Motor neuron (in vitro differentiated cells): ENCODE results near the gene SF3B2. TPM values are rescaled to one million over a fixed set of nuclear protein-coding genes. Genes with fewer than 3 reads are reported as not detected.
"Not testable (repeated sequence)": the region's sequence is repeated elsewhere in the genome, so short reads cannot be mapped to it uniquely, and the experiment has no call there.

Experiments
- ATAC-seq, 8 experiments: fragments of 200-7000 bp; cut with Tn5 transposase; replicated peaks in 6 of 8; 2 replicates each; pipeline ENCODE4 v1.8.0; 2021; ENCODE audit warnings: mild to moderate bottlenecking in 8 of 8, moderate library complexity in 8 of 8
- H3K27ac ChIP-seq, 2 donors: fragments of 250-450 bp; sonication (Bioruptor Pico); 2 replicates each; pipeline ENCODE4 v1.9.0; 2021; ENCODE audit warnings: antibody characterized with exemption in 2 of 2, mild to moderate bottlenecking in 2 of 2, moderate library complexity in 1 of 2
- H3K4me1 ChIP-seq, 2 donors: fragments of 250-450 bp; sonication (Bioruptor Pico); replicated peaks in 1 of 2; 2 replicates each; pipeline ENCODE4 v1.6.1; 2021; ENCODE audit warnings: antibody characterized with exemption in 2 of 2, mild to moderate bottlenecking in 2 of 2, moderate library complexity in 1 of 2
- H3K4me3 ChIP-seq, 5 donors: fragments of 250-450 bp; sonication (Bioruptor Pico); 2 replicates each; pipeline ENCODE4 v1.9.0; 2021; ENCODE audit warnings: antibody characterized with exemption in 5 of 5, mild to moderate bottlenecking in 5 of 5, moderate library complexity in 4 of 5
- WGBS, 10 experiments: fragments of 450-650 bp; shearing (Covaris generic); methylation state at CpG; one replicate each; pipeline ENCODE4 v1.0.0; 2022; 5-methylcytosine and 5-hydroxymethylcytosine counted together
- in situ Hi-C, 9 experiments: fragments of 400-800 bp; cut with MboI; loops; one replicate each; pipeline ENCODE4 v1.15.0; 2021; ENCODE audit warnings: low sequenced_read_pairs in 9 of 9, low pct_unique_long_range_greater_than_20kb in 2 of 9; ENCODE audit not compliant: unreplicated experiment in 9 of 9
- total RNA-seq, 8 experiments: library from RNA; unstranded; fragments of 300-600 nt; gene quantifications; 2 replicates each; pipeline versions ENCODE4 v1.2.3 to v1.2.4, GENCODE V29; 2022

The SF3B2 gene
- total RNA-seq, 8 experiments from 2014 or later, result 127 to 205 (median 176) TPM

DNA sequence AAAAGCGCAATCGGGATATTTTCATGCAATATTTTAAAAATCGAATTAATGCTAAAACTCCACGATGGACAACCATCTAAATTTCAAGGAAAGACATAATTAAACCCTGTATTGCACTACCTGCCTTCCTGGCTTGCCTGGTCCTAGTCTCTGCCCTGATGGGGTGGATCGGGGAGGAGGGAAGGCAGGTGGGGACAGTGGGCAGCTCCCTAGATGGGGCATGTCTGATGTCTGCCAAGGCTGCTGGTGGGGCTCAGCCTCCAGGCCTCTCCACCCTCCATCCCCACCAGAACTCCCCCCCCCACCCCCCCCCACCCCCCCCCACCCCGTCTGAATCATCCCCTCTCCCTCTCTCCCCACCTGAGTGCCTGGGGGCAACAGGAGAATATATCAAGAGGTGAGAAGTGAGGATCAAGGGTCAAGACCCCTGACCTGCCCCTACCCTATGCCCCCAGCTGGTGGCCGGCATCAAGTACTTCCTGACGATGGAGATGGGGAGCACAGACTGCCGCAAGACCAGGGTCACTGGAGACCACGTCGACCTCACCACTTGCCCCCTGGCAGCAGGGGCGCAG lies 39.7 kb upstream of the SF3B2 start:
- Histone ChIP-seq H3K4me1 (peaks cover 0 to 4% of the 10 kb centered on the region in 2 donors), H3K4me3 (no peak overlapping the region), H3K27ac (no peak overlapping the region)
- WGBS, 10 experiments, result 40 to 73% methylated on average over 1 to 3 of the region's 12 CpGs; no CpG with 5 or more reads in 8 of the 10 experiments
- in situ Hi-C loops, result no loop called here
- no peak for ATAC-seq

DNA sequence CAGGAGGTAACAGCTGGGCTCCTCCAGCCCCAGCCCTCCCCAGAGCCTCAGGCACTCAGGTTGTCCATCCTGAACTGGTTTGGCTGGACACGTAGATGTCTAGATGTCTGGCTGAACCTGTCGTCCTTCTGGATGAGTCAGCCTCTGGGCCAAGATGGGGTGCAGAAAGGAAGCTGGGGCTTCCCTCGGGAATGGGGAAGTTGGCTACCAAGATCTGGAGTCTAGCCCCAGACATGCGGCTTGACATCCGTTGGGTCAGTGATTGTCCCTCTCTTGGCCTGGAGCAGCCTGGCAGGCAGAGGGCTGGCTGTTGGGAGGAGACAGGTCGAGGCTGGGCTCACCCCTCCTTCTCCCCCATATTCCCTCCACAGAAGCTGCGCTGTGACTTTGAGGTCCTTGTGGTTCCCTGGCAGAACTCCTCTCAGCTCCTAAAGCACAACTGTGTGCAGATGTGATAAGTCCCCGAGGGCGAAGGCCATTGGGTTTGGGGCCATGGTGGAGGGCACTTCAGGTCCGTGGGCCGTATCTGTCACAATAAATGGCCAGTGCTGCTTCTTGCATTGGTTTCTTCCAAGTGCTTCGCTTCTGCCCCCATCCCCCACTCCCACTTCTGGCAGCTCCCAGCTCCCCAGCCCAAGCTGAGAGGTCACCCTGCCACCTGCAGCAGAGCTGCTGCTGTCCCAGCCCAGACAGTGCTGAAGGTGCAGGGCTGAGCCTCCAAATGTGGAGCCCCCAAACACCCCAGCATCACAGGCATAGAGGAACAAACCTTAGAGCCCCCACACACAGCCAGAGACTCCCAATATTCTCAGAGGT lies 39.0 kb upstream of the SF3B2 start:
- in situ Hi-C loops, result no loop called here
- no peak overlapping the region for H3K4me3 ChIP-seq
- H3K4me1 ChIP-seq, result peaks cover 0 to 4% of the 10 kb centered on the region in 2 donors
- ATAC-seq, result no peak
- WGBS, 10 experiments, result 80% methylated on average over 1 of the region's 12 CpGs; no CpG with 5 or more reads in 8 of the 10 experiments
- H3K27ac ChIP-seq, result no peak overlapping the region

DNA sequence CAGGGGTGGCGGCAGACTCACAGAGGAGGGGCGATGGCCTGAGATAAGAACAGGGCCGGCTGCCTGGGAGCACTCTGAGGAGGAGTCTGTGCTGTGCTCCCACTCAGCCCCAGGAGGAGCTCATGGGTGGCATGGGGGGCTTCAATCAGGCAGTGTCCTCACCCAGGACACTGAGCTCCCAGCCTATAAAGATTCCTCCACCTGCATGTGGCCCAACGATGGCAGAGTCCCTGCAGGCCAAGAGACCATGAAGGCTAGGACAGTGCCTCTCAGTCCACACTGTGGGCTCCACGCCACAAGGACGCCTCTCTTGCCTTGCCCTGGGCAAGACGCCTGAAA lies 38.4 kb upstream of the SF3B2 start:
- WGBS, 10 experiments, result 10 to 61% (median 50%) methylated on average over 2 to 5 of the region's 7 CpGs; no CpG with 5 or more reads in 7 of the 10 experiments
- Histone ChIP-seq H3K4me1 (peaks cover 0 to 4% of the 10 kb centered on the region in 2 donors), H3K27ac (no peak overlapping the region), H3K4me3 (no peak overlapping the region)
- in situ Hi-C loops, result no loop called here
- ATAC-seq, result peak in 1 of 8 experiments; percentile 10

DNA sequence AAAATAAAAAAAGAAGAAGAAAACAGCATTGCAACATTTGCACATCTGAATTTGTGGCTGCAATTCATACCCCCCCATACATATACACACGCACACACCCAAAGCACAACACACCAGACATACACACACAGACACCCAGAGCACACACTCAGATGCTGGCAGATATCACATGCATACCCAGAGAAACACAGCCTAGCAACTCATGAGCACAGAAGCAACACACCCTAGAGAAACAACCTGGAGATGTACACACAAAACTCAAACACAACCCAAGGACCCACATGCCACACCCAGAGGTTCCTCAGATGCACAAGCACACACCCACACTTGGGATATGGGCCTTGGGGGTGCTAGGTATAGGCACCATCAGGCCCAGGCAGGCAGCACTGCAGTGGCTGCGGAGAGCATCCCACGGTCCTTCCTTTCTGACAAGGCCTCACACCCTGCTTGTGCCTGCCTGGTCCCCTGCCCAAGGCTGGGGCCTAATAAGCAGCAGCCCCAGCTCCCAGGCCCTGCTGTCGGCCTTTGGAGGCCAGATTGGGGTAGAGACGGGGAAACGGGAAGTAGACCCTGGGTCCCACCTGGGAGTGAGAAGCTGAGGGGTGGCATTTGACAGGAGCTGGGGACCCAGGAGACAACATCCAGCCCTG lies 37.2 kb upstream of the SF3B2 start:
- no peaks in the 10 kb centered on the region for H3K4me1 ChIP-seq
- WGBS, 10 experiments, result 40 to 80% (median 72%) methylated on average over 1 to 3 of the region's 6 CpGs; no CpG with 5 or more reads in 6 of the 10 experiments
- no peak overlapping the region for H3K27ac ChIP-seq
- ATAC-seq, result peak in 2 of 8 experiments; percentile 30 to 72
- no peak overlapping the region for H3K4me3 ChIP-seq
- in situ Hi-C loops, result no loop called here

DNA sequence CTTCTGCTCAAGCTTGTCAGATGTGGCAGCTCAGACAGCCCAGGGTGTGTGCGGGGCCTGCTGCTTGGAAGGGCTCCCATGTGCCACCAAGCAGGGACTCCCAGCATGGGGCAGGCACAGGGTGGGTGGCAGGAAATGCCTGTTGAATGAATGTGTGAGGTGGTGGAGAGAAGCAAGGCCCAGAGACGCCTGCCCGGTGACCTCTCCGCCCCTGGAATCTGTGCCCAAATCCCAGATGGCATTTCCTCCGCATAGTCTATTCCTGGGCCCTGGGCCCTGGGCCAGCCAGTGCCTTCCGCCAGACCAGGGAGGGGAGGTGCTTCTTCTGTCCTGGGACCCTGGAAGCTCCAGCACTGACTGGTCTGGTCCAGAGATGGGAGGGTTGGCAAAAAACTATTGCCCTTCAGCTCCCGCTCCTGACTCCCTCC lies 36.7 kb upstream of the SF3B2 start:
- no peaks in the 10 kb centered on the region for H3K4me1 ChIP-seq
- 0 to 100% methylated on average over 1 to 2 of the region's 7 CpGs; no CpG with 5 or more reads in 8 of the 10 experiments for WGBS, 10 experiments
- in situ Hi-C loops, result no loop called here
- H3K4me3 ChIP-seq, result no peak overlapping the region
- no peak overlapping the region for H3K27ac ChIP-seq
- peak in 1 of 8 experiments; percentile 28 for ATAC-seq

DNA sequence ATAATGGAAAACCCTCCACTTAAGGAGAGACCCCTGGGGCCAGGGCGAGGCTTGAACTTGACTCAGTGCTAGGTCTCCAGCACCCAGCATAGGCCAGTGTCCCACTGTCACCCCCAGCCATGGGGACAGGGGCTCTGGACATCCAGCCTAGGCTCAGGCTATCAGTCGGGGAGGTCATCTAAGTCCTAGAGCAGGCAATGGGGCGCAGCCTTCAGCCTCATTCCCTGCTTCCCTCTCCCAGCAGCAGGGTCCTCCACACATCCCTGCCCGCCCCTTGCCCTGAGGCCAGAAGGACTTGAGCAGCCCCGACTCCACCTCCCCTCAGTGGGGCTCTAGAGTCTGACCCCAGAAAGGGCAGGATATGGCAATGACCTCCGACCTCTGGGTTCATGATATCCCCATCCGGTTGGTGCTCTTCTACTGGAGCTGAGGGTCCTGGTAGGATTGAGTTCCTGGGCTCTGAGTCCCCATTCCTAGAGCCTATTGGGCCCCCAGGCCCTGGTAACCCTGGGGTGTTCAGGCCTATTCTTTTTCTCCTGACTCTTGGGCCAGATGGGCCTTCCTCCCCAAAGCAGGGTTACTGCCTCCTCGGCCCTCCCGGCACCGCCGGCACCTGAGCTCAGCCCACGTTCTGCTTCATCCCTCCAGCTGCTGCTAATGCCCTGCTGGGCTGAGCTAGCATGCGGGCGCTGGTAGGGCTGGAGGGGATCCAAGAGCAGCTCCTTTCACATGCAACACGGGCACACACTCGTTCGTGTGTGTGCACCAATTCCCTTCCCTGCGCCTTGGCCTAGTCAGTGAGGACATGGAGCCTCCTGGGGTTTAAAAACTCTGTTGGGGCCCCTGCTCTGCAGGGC lies 36.0 kb upstream of the SF3B2 start:
- Histone ChIP-seq H3K27ac (no peak overlapping the region), H3K4me1 (no peaks in the 10 kb centered on the region), H3K4me3 (no peak overlapping the region)
- in situ Hi-C loops, result no loop called here
- WGBS, 10 experiments, result 0 to 100% (median 50%) methylated on average over 1 to 5 of the region's 18 CpGs; no CpG with 5 or more reads in 5 of the 10 experiments
- no peak for ATAC-seq

DNA sequence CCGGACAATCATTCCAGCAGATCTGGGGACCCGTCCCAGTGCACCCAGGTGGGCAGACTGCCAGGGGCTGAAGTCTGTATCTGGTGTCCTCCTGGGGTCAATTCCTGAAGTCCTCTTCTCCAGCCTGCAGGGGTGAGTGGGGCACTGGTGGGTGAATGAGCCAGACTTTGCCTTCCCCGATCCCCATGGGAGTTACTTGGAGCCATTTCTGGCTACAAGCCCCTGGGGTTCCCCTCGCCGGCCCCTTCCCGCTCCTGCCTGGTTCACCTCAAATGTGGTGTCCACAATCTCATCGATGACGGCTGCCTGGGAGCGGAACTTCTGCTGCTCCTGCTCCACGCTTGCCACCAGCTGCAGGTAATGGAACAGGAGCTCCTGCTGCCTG lies 35.4 kb upstream of the SF3B2 start:
- Histone ChIP-seq H3K27ac (no peak overlapping the region), H3K4me3 (no peak overlapping the region), H3K4me1 (no peaks in the 10 kb centered on the region)
- in situ Hi-C loops, result no loop called here
- no peak for ATAC-seq
- WGBS, 10 experiments, result 75 to 94% (median 90%) methylated on average over 4 to 6 of the region's 10 CpGs; no CpG with 5 or more reads in 7 of the 10 experiments

DNA sequence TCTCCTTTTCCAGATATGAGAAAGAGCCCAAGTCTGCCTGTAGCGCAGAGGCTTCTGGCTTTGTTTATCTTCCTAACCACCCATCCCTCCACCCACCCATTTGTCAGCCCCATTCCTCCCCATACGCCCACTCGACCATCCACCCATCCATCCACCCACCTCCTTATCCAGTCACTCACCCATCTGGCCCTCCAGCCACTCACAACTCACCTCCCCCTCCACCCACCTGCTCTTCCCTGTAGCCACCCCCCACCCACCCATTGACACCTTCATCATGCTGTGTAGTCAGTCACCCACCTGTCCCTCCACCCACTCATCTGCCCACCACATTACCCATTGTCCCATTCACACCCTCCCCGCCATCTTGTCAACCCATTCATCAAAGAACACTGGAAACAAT lies 34.8 kb upstream of the SF3B2 start:
- no peak for ATAC-seq
- in situ Hi-C loops, result no loop called here
- H3K27ac ChIP-seq, result no peak overlapping the region
- no peaks in the 10 kb centered on the region for H3K4me1 ChIP-seq
- no peak overlapping the region for H3K4me3 ChIP-seq
- WGBS, 10 experiments, result 40 to 60% methylated on average over 1 of the region's 4 CpGs; no CpG with 5 or more reads in 8 of the 10 experiments

DNA sequence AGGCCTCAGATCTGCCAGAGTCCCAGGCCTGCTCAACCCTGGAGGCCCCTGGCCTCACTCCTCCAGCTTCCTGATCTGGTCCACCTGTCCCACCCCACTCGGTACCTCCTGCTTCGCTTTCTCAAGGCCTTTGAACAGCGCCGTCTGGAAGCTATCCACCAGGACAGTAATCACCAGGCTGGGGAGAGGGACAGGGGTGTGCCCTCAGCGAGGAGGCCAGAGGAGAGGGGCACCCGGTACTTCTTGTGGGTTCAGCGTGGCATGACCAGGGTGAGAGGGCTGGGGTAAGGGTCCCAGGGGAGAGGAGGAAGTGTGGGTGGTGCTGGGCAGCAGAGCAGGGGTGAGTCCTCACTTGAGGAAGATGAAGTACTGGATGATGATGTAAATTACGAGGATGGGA lies 32.0 kb upstream of the SF3B2 start:
- Histone ChIP-seq H3K27ac (no peak overlapping the region), H3K4me3 (no peak overlapping the region), H3K4me1 (no peaks in the 10 kb centered on the region)
- in situ Hi-C loops, result no loop called here
- WGBS, 10 experiments, result 80 to 100% (median 93%) methylated on average over 1 to 3 of the region's 8 CpGs; no CpG with 5 or more reads in 7 of the 10 experiments
- ATAC-seq, result no peak

DNA sequence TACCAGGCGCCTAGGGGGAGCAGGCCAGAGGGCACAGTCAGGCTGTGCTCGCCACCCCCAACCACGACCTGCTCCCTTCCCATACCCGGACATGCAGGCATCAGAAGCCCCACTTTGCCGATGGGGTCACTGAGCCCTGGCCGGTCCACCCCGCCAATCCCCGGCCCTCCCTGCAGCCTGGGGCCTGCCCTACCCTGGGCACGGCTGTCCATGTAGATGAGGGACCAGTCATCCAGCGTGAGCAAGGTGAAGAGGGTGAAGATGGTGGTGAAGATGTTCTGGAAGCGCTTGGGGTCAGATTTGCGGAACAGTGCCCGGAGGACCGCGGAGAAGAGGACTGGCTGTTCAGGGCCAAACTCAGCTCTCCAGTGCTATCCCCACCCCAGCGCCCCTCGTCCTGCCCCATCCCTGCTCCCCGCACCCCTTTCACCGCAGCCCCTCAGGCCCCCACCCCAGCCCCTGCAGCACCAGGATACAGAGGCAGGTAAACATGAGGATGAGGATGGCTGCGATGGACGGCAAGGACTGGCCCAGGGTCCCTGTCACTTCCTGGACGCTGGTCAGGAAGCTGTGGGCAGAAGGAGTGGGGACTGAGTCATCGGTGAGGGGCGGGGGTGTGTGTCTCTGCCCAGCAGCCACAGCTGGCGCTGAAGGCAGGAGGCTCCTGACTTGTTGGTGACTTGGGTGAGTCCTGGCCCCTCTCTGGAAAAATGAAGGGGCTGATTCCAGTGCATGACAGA lies 31.4 kb upstream of the SF3B2 start:
- in situ Hi-C loops, result no loop called here
- peak in 6 of 8 experiments; percentile 6 to 86 (median 18) for ATAC-seq
- H3K27ac ChIP-seq, result no peak overlapping the region
- 63% methylated on average over 1 of the region's 25 CpGs; no CpG with 5 or more reads in 9 of the 10 experiments for WGBS, 10 experiments
- H3K4me3 ChIP-seq, result no peak overlapping the region
- no peaks in the 10 kb centered on the region for H3K4me1 ChIP-seq

DNA sequence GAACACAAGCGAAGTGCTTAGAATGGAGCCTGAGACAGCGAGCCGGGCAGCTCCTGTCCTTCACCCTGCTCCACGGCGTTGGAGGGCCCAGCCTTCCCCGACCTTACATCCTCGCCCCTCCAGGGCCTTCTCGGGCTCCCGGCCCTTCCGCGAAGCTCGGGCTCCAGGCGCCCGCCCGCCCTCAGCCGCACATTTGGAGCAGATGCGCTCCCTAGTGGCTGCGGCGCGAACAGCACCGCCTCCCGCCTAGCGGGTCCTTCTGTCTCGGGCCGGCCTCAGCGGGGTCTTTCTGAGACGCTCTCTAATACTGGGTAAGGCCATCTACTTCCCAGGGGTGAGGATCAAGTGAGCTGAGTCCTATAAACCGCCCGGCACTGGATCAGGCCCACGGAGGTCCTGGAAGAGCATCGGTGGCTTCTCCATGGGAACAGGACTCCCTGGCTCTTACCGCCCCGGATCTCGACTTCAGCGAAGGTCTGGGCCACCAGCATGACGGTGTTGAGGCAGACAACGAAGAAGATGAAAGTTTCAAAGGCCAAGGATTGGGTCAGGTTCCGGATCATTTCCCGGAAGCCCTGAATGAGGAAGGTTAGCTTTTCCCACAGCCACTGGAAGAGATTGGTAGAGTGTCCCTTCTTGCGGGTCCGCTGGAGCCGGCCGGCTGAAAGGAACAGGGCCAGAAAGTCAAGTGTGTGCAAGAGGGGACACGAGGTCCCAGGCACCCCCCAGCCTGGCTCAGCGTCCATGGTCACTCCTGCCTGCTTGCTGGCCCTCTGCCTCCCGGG lies 29.6 kb upstream of the SF3B2 start:
- Histone ChIP-seq H3K27ac (no peak overlapping the region), H3K4me1 (no peaks in the 10 kb centered on the region), H3K4me3 (no peak overlapping the region)
- 0 to 68% (median 23%) methylated on average over 1 to 26 of the region's 46 CpGs; no CpG with 5 or more reads in 4 of the 10 experiments for WGBS, 10 experiments
- in situ Hi-C loops, result no loop called here
- ATAC-seq, result peak; percentile 66 to 97 (median 76)

DNA sequence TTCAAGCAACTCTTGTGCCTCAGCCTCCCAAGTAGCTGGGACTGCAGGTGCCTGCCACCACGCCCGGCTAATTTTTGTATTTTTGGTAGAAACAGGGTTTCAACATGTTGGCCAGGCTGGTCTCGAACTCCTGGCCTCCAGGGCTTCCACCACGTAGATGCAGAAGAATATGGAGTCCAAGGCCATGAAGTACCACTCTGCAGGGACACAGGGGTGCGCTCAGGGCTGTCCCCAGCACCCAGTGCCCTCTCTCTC lies 29.1 kb upstream of the SF3B2 start:
- 10 to 100% (median 36%) methylated on average over 1 to 4 of the region's 5 CpGs; no CpG with 5 or more reads in 4 of the 10 experiments for WGBS, 10 experiments
- H3K4me3 ChIP-seq, ATAC-seq, in situ Hi-C loops, H3K4me1 ChIP-seq, H3K27ac ChIP-seq: not testable (repeated sequence)
